ENCODE results near the gene MKLN1.

DNA sequence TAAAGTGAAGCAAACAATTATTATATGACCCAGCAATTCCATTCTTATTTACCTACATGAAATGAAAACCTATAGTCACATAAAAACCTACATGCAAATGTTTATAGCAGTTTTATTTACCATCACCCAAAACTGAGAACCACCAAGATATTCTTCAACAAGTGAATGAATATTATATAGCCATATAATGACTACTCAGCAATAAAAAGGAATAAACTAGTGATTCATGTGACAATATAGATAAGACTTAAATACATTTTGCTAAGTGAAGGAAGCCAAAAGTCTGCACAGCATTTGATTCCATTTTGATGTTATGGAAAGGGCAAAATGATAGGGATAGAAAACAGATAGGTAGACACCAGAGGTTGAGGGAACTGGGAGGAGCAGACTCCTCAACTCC, 197.0 kb downstream of the MKLN1 start:
- TF ChIP-seq, protein P1, sequence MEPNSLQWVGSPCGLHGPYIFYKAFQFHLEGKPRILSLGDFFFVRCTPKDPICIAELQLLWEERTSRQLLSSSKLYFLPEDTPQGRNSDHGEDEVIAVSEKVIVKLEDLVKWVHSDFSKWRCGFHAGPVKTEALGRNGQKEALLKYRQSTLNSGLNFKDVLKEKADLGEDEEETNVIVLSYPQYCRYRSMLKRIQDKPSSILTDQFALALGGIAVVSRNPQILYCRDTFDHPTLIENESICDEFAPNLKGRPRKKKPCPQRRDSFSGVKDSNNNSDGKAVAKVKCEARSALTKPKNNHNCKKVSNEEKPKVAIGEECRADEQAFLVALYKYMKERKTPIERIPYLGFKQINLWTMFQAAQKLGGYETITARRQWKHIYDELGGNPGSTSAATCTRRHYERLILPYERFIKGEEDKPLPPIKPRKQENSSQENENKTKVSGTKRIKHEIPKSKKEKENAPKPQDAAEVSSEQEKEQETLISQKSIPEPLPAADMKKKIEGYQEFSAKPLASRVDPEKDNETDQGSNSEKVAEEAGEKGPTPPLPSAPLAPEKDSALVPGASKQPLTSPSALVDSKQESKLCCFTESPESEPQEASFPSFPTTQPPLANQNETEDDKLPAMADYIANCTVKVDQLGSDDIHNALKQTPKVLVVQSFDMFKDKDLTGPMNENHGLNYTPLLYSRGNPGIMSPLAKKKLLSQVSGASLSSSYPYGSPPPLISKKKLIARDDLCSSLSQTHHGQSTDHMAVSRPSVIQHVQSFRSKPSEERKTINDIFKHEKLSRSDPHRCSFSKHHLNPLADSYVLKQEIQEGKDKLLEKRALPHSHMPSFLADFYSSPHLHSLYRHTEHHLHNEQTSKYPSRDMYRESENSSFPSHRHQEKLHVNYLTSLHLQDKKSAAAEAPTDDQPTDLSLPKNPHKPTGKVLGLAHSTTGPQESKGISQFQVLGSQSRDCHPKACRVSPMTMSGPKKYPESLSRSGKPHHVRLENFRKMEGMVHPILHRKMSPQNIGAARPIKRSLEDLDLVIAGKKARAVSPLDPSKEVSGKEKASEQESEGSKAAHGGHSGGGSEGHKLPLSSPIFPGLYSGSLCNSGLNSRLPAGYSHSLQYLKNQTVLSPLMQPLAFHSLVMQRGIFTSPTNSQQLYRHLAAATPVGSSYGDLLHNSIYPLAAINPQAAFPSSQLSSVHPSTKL (CRISPR knock-in tag; IDR thresholded peaks at IDR 0.05), result no peak
- TF ChIP-seq ATF7 (IDR thresholded peaks at IDR 0.05), result no peak
- TF ChIP-seq ATF7 (CRISPR knock-in tag; IDR thresholded peaks at IDR 0.05), result no peak
- TF ChIP-seq ZNF317 (CRISPR knock-in tag; IDR thresholded peaks at IDR 0.05), result no peak
- no peak for TF ChIP-seq SMARCC2 (IDR thresholded peaks at IDR 0.05)
- TF ChIP-seq POLR2G (IDR thresholded peaks at IDR 0.05; ENCODE audit: low read depth, low read length), result no peak
- no peak for TF ChIP-seq ZNF747 (CRISPR knock-in tag; IDR thresholded peaks at IDR 0.05; ENCODE audit: borderline replicate concordance)

Data from HepG2 (cell line).